ENCODE data around the gene SUGCT.
"Not testable (repeated sequence)": the region's sequence is repeated elsewhere in the genome, so short reads cannot be mapped to it uniquely, and the experiment has no call there.

SUGCT gene

DNA sequence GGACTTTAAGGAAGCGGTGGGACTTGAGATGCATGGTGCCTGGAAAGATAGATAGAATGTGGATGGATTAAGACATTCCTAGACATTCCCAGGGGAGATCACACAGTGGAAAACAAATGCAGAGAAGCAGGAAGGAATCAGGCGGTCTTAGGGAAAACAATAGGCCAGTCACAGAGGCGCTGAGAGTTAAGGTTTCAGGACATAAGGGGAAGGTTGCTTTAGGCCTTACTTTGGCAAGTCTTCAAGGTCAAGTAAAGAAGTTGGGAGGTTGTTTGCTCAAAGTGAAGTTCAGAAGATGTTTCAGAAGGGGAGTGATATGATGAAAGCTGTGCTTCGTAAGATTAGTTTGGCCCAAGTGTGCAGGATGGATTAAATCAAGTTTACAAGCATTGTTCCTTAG lies 109.4 kb downstream of the SUGCT start:
- DNase-seq (ENCODE audit: low read depth in 1 of 2, low spot score in 1 of 2): no peak

DNA sequence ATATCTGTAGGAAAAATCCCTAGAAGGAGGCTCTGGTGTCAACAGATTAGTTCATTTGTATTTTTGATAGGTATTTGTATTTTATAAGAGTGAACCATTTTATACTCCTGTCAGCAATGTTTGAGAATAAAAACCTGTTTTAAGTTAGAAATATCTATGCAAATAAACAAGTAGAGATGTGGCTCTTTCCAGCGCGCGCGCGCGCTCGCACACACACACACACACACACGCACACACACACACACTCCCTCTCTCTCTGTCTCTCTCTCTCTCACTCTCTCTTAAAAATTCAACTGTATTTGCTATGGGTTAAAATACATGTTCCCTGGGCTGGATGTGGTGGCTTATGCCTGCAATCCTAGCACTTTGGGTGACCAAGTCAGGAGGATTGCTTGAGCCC lies 113.9 kb downstream of the SUGCT start:
- DNase-seq (ENCODE audit: low read depth in 1 of 2, low spot score in 1 of 2): no peak

DNA sequence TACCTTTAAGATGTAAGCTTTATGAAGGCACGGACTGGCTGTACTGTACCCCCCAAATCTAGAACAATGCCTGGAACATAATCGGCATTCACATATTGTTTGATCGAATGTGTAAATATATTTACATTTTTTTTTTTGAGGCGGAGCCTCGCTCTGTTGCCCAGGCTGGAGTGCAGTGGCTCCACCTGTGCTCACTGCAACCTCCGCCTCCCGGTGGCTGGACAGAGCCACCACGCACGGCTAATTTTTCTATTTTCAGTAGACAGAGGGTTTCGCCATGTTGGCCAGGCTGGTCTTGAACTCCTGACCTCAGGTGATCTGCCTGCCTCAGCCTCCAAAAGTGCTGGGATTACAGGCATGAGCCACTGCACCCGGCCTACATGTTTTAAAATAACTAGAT lies 118.6 kb downstream of the SUGCT start:
- not testable (repeated sequence) for DNase-seq (ENCODE audit: low read depth in 1 of 2, low spot score in 1 of 2)

DNA sequence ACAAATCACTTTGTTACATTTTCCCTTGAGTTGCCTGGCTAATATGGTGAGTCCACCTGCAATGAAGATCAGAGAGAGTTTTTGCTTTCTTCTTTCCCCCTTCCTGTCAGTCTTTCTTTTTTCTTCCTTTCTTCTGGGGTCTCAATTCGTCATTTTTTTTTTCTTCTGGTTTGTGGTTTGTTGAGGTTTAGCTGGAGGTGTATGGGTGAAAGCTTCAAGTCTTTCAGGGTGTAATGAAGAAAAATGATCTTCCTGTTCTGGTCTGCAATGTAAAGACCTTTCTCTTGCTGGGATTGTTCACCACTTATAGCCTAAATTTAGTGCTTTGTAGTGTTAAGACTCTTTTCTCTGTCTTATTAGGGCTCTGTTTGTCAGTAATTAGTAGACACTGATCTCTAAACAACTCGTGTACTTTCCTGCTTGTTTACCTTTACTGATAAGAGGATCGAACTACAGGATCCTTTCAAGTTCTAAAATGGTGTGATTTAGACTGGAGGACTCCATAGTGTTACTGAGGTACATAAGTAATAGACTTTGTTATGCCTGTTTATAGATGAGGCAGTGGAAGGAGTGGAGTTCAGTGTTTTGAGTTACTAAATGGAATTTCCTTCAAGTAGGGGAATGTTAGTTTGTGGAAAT lies 129.1 kb downstream of the SUGCT start:
- DNase-seq (ENCODE audit: low read depth in 1 of 2, low spot score in 1 of 2): no peak

DNA sequence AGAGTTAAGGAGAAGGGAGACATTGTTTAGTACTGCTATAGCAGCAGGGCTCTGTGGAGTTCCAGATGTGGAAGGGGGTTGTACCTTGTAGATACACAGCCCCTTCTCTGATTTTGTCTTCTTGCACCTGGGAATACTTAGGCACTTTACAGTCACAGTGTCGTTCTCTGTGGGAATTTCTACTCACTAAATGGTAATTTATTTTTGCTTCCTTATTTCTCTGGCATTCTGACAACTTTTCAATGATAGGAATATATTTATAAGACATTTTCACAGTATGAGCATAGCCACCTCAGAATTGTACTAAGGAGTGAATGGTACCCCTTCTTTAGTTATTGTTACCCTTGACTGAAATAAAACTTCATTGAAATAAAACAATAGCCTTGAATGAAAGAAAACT lies 132.8 kb downstream of the SUGCT start:
- no peak for DNase-seq (ENCODE audit: low read depth in 1 of 2, low spot score in 1 of 2)

DNA sequence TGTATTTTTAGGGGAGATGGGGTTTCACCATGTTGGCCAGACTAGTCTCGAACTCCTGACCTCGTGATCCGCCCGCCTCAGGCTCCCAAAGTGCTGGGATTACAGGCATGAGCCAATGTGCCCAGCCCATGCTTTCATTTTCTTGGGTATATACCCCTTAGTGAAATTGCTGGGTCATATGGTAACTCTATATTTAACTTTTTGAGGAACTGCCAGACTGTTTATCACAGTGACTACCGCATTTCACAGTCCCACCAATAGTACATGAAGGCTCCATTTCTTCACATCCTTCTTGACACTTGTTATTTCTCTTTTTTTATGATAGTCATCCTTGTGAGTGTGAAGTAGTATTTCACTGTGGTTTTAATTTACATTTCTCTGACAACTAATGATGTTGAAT lies 134.0 kb downstream of the SUGCT start:
- DNase-seq (ENCODE audit: low read depth in 1 of 2, low spot score in 1 of 2): not testable (repeated sequence)

DNA sequence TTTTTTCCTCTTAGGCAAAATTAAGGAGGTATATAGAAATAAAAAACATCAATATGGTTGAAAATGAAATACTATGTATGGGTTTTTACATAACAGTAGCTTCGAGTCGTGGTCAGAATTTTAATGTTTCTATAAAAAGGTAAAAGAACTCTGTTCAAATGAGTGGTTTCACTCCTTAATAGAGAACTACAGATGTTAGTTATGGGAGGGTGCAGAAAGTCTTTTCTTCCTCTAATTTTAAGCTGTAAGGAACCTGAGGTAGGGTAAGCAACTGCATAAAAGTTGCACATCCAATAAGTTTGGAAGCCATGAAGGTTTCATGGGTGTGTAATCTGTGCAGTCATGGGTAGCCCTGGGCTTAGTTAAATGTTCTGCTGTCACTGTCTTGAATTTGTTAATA lies 141.3 kb downstream of the SUGCT start:
- no peak for DNase-seq (ENCODE audit: low read depth in 1 of 2, low spot score in 1 of 2)

DNA sequence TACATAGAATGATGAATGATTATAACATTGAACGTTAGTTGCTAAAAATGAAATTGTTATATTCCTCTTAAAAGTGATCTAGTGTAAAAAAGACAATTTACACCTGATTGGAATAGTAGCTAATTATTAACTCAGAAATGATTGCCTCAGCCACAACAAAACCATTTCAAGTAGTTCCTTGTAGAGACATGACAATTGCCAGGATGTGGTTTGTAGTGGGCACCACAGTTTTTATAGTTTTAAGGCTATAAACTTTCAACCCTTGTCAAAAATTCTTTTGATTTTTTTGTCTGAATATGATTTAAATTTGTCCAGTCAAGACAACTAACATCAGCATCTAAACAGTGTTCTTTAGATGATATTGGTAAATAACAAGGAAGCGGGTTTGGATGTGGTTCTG lies 145.2 kb downstream of the SUGCT start:
- DNase-seq (ENCODE audit: low read depth in 1 of 2, low spot score in 1 of 2): no peak

DNA sequence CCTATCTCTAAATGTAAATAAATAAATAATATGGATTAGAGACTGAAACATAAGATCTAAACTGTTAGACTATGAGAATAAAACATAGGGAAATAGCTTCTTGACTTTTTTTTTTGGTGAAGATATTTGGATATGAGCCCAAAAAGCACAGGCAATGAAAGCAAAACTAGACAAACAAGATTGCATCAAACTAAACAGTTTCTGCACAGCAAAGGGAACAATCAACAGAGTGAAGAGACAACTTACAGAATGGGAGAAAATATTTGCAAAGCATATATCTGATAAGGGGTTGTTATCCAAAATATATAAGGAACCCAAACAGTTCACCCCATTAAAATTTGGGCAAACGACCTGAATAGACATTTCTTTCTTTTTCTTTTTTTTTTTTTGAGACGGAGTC lies 148.1 kb downstream of the SUGCT start:
- DNase-seq (ENCODE audit: low read depth in 1 of 2, low spot score in 1 of 2): no peak

DNA sequence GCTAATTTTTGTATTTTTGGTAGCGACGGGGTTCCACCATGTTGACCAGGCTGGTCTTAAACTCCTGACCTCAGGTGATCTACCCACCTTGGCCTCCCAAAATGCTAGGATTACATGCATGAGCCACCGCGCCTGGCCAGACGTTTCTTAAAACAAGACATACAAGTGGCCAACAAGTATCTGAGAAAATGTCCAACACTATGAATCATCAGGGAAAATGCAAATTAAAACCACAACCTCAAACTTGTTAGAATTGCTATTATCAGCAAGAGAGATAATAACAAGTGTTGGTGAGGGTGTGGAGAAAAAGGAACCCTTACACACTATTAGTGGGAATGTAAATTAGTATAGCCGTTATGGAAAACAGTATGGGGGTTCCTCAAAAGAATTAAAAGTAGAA lies 148.6 kb downstream of the SUGCT start:
- DNase-seq (ENCODE audit: low read depth in 1 of 2, low spot score in 1 of 2): no peak

DNA sequence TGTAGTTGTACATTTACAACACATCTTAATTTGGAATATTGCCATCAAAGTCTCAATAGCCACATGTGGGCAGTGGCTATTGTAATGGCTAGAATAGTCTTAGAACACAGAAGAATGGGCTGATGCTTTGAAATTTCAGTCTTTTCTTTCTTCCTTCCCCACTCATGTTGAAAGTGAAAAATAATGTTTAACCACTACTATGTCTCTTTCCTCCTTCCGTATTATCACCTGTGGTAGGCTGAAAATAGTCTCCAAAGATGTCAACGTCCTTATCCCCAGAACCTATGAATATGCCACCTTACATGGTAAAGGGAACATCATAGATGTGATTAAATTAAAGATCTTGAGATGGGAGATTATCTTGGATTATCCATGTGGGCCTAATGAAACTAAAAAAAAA lies 154.0 kb downstream of the SUGCT start:
- DNase-seq (ENCODE audit: low read depth in 1 of 2, low spot score in 1 of 2): no peak

DNA sequence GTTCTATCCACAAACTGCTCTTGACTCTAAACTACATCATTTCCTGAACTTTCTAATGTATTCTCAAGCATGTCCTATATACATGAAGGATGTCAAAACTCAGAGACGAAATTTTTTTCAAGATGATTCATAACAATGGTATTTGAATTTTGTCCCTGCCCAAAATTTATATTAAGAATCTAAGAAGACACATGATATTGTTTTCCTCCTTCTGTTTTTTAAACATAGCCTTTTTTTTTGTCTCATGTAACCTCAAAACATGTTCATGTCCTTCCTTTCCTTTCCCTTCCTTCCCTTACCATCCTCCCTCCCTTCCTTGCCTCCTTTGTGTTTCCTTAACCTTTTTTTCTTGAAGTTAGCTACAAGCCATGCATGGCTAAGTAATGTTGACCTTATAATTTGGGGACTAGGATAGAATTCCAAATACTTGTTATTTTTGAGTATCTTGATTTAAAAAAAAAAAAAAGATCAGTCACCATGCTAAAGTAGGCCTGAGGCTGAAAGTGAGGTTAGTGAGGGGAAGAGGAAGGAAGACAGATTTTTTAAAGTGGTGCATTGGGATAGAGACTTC lies 163.0 kb downstream of the SUGCT start:
- DNase-seq (ENCODE audit: low read depth in 1 of 2, low spot score in 1 of 2): no peak

DNA sequence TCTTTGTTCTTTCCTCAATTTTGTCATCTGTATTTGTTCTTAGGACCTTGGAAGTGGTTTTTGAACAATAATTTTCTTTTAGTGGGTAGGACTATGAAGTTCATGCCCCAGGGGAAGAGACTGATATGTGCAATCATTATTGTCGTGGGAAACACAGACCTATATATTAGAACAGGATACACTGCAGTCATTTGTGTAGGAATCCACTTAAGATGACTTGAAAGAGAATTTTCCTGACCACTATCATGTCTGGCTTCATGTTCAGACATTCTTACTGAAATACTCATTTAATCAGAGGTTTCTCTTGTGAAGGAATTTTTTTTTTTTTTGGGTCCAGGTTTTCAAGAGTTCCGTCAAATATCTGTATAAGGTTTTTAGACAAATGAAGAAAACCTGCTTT lies 163.6 kb downstream of the SUGCT start:
- DNase-seq (ENCODE audit: low read depth in 1 of 2, low spot score in 1 of 2): no peak

DNA sequence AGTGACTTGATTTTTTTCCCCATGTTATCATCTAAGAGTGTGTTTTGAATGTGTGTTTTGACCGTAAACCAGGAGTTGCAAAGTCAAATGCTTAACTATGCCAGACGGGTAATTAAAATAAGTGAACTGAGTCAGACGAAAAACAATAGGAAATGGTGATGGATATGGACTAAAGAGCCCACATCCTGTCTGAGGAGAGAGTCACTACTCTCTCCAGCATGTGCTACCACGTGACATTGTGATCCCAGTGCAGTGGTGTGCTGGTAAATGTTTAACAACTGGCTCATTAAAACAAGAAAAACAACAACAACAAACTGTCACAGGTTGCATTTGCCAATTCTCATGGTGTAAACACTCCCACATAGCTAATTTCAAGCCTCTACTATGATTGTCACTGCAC lies 164.3 kb downstream of the SUGCT start:
- DNase-seq (ENCODE audit: low read depth in 1 of 2, low spot score in 1 of 2): no peak

DNA sequence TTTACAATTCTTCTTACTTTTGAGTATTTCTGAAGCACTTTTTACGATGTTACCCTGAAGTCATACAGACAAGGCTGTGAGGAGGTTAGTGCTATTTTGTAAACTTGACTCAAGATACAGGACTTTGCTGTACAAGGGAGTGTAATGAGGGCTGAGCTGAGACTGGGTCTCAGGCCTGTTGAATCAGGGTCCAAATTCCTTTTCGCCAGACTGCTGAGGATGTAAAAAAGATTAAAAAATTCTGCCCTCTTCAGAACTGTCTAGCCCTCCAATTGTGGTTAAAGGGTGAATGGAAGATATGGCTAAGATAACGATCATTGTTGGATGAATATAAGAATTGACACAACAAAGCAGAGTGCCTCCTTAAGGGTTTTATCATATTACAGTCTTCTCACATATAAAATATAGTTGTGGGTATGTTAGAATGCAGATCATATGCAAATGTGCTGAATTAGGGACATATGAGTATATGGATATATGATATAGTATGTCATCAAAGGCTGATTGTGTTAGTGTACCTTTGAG lies 165.4 kb downstream of the SUGCT start:
- DNase-seq (ENCODE audit: low read depth in 1 of 2, low spot score in 1 of 2): no peak

DNA sequence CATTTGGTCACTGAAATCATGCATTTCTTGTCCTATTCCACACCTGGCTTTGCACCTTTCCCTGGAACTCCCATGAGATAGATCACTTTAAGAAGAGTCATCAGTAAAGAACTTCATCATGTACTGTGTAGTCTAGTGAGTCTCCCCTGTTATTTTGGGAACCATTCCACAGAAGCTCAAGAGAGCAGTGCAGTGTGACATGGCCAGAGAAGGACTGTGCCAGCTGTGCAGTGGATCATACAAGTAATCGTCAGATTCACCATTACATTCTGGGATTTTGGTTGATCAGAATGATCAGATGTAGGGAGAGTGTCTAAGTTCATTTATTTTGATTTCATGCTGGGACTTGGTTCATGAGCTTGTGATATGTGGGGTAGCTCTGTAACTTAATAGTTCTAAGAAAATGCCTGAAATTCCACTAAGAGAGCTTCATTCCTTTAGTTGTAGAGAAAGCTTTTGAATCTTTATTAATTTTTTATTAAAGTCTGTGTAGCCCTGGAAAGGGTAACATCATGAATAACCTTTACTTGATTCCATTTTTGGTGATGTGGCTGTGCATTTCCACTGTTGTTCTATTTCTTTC lies 166.8 kb downstream of the SUGCT start:
- no peak for DNase-seq (ENCODE audit: low read depth in 1 of 2, low spot score in 1 of 2)

DNA sequence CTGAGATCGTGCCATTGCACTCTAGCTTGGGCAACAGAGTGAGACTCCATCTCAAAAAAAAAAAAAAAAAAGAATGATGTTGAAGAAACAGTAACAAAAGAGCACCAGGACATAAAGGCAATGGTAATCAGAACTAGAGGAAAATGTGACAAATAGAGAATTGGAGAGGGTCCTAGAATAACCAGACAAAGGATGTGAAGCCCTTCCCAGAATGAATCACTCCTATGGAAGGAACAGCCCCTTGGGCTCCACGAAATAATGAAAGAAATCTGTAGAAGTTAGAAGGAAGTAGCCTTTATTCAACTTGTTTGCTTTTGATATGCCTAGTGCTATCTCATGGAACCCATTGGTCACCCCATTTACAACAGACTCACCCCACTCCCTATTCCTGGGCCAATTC lies 169.2 kb downstream of the SUGCT start:
- DNase-seq (ENCODE audit: low read depth in 1 of 2, low spot score in 1 of 2): no peak

DNA sequence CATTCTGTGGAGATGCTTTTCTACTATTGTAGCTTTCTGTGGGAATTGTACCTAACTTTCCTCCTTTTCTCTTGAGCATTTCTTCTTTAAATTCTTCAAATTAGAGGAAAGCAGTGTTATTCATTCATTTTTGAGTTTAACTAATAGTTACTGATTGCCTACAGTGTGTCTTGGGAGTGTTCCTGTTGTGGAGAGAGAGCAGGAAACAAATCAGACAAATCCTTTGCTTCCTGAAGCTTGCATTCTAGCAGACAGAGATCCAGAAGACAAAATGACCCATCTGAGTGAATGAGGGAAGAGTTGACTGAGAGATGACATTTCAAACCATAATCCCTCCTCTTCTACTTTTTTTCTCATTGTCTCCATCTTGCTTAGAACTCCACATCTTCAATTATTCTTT lies 170.4 kb downstream of the SUGCT start:
- DNase-seq (ENCODE audit: low read depth in 1 of 2, low spot score in 1 of 2): no peak

DNA sequence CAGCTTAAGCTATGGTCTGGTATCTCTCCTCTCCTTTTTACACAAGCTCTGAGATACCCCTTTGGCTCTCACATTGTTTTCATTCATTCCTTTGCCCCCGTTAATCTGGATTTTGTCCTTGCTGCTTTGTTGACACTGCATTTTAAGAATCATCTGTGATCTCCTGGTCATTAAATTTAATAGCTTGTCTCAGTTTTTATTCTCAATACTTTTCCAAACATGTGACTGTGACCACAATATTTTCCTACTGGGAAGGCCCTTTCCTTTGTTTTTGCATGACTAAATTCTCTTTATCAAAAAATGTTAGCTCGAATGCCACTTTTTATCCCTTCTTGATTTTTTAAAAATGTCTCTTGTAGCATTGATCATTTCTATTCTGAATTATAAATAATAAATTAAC lies 171.2 kb downstream of the SUGCT start:
- DNase-seq (ENCODE audit: low read depth in 1 of 2, low spot score in 1 of 2): no peak

DNA sequence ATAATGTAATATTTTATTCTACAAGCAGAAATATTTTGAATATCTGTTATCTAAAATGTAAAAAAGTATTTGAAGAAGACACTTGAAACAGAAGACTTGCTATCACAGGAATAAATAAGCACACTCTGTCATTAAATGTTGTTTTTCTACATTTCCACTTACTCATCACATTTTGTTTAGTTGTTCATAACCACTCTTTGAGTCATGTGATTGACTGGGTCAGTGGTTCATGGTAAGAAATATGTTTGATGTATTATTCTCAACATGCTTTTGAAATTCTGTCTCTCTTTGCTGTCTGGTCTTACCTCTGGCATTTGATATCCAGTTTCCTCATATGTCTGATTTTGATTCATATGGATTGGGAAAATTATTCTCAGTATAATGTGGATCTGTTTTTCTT lies 171.8 kb downstream of the SUGCT start:
- no peak for DNase-seq (ENCODE audit: low read depth in 1 of 2, low spot score in 1 of 2)

DNA sequence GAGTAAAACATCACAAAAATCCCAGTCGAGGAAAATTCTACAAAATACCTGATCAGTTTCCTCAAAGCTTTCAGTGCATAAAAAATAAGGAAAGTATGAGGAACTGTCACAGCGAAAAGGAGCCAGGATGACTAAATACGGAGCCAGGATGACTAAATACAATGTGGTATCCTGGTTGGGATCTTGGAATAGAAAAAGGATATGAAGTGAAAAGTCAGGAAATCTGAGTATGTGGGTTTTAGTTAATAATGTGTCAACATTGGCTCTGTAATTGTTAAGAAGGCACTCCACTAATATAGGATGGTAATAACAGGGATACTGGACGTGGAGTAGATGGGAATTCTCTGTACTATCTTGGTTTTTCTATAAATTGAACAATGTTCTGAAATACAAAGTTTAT lies 175.5 kb downstream of the SUGCT start:
- no peak for DNase-seq (ENCODE audit: low read depth in 1 of 2, low spot score in 1 of 2)

DNA sequence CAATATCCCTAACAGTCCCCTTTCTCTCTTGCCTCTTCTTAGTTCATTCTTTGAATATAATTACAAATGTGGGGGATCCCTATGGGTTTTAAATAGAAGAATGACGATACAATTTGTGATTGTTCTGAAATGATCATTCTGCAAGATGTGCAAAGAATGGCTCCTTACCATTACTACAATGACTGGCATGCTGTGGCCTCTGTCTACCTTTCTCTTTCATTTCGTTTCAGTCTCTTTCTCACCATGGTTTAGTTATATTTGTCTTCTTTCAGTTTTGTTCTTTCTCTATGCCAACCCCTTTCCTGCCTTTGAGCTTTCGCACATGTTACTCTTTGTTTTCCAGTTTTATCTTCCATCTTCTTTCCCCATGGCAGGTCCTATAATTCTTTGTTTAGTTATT lies 176.5 kb downstream of the SUGCT start:
- no peak for DNase-seq (ENCODE audit: low read depth in 1 of 2, low spot score in 1 of 2)

DNA sequence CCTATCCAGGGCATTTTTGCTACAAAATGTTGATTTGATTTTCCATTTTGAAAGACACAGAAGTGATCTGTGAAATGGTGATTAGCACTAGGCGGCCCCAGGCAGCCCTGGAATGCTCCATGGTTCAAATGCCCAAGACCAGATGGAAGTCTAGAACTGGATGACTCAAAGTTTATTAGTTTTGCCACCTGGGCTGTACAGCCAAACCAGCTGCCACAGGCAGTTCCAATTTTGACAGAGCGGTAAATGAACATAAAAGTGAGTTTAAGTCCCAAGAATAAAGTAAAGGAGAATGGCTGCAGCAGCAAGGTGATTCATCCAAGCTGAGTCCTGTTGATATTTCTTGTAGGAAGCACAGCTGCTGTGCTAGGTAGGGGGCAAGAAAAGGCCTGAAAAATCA lies 180.5 kb downstream of the SUGCT start:
- DNase-seq (ENCODE audit: low read depth in 1 of 2, low spot score in 1 of 2): no peak
